ENCODE data around the gene RPS6KB1. TPM values are rescaled to one million over a fixed set of nuclear protein-coding genes. Genes with fewer than 3 reads are reported as not detected.

RPS6KB1 gene
- total and polyA plus RNA-seq, 9 of the 15 experiments (the other 6 are each of a cell fraction or from before 2014, with no cell fraction given) = 8.8 to 60.7 (median 35.1) TPM

GRCh38 chr17:59853168-59853918, 39.6 kb upstream of the RPS6KB1 start:
- no peaks in the 10 kb centered on the region for H3K27me3 ChIP-seq (ENCODE audit: control insufficient read depth in 2 of 2, insufficient read depth in 2 of 2, low read length in 2 of 2)
- intact Hi-C loops (cut with micrococcal nuclease) (no loop called here), in situ Hi-C loops (cut with MboI) (no loop called here)
- FAIRE-seq (peak; percentile 77), ATAC-seq (peak; percentile 93), DNase-seq (ENCODE audit: extremely low read depth in 1 of 4, low spot score in 3 of 4) (peak; percentile 53 to 70 (median 63))
- peak overlapping the region; percentile 66 for H2AFZ ChIP-seq (ENCODE audit: low read depth, low read length)
- BruUV-seq (replicated peaks) = no TSS peak
- no peaks in the 10 kb centered on the region for H3K9me3 ChIP-seq (replicated peaks; ENCODE audit: control insufficient read depth, insufficient read depth, low read depth, low read length)
- H4K20me1 ChIP-seq (replicated peaks; ENCODE audit: control insufficient read depth, insufficient read depth, low read length) = no peaks in the 10 kb centered on the region
- H3K4me3 ChIP-seq = no peak overlapping the region
- no peak overlapping the region for H3K9ac ChIP-seq (ENCODE audit: insufficient read depth in 1 of 2, low read depth in 2 of 2, low read length in 2 of 2)
- H3K4me1 ChIP-seq (replicated peaks in 1 of 2; ENCODE audit: control insufficient read depth in 2 of 2, insufficient read depth in 2 of 2, low read length in 2 of 2) = peaks cover 5 to 8% of the 10 kb centered on the region in 2 experiments; a peak in 4 of 5 replicates
- H3K36me3 ChIP-seq (ENCODE audit: control insufficient read depth, insufficient read depth, low read length) = no peaks in the 10 kb centered on the region
- no peak overlapping the region for H3K4me2 ChIP-seq (ENCODE audit: insufficient read depth, low read length)
- CTCF ChIA-PET (ENCODE audit: low intra/inter-chr PET ratio) = interaction anchor here (0.6 to 0.8 kb wide), 2 partner anchors 109 to 140 kb away, joined by 3 to 5 read pairs; no protein-coding TSS in a partner anchor
- H3K79me2 ChIP-seq (ENCODE audit: control insufficient read depth, insufficient read depth, low read length) = no peaks in the 10 kb centered on the region
- POLR2A ChIA-PET = interaction anchor here (0.7 to 0.9 kb wide), 3 partner anchors 10 to 154 kb away, joined by 3 read pairs; no protein-coding TSS in a partner anchor
- H3K9me1 ChIP-seq (ENCODE audit: control insufficient read depth, insufficient read depth, low read length) = no peaks in the 10 kb centered on the region
- peak overlapping the region; percentile 37; the same call in 2 of the 3 replicates for H3K27ac ChIP-seq (ENCODE audit: extremely low read depth, low read depth, low read length)
- 73% methylated on average over 13 of the region's 14 CpGs for WGBS (ENCODE audit: insufficient coverage, low coverage, missing lambda C conversion rate)
- 0 out of 2 replicates have a peak, but pooled peaks have one; percentile 18 for TF ChIP-seq ZNF316 (IDR thresholded peaks at IDR 0.05)
- TF ChIP-seq ZBTB11 (CRISPR knock-in tag; IDR thresholded peaks at IDR 0.05) = peak in 1 of 3 experiments; percentile 34; a peak in 1 of 6 replicates
- TF ChIP-seq, protein P1, sequence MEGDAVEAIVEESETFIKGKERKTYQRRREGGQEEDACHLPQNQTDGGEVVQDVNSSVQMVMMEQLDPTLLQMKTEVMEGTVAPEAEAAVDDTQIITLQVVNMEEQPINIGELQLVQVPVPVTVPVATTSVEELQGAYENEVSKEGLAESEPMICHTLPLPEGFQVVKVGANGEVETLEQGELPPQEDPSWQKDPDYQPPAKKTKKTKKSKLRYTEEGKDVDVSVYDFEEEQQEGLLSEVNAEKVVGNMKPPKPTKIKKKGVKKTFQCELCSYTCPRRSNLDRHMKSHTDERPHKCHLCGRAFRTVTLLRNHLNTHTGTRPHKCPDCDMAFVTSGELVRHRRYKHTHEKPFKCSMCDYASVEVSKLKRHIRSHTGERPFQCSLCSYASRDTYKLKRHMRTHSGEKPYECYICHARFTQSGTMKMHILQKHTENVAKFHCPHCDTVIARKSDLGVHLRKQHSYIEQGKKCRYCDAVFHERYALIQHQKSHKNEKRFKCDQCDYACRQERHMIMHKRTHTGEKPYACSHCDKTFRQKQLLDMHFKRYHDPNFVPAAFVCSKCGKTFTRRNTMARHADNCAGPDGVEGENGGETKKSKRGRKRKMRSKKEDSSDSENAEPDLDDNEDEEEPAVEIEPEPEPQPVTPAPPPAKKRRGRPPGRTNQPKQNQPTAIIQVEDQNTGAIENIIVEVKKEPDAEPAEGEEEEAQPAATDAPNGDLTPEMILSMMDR (IDR thresholded peaks at IDR 0.05 in 2 of 3, conservative IDR thresholded peaks at IDR 0.05 in 1 of 3; ENCODE audit: insufficient read depth in 2 of 3, low read depth in 1 of 3, low read length in 3 of 3) = peak; percentile 60 to 65 (median 63)
- TF ChIP-seq ZNF431 (CRISPR knock-in tag; IDR thresholded peaks at IDR 0.05) = no peak
- TF ChIP-seq BMI1 (IDR thresholded peaks at IDR 0.05; ENCODE audit: low read length) = no peak
- TF ChIP-seq ZNF511 (CRISPR knock-in tag; IDR thresholded peaks at IDR 0.05) = no peak
- no peak for TF ChIP-seq HNRNPK (IDR thresholded peaks at IDR 0.05; ENCODE audit: low read depth, low read length, poor library complexity, severe bottlenecking)
- TF ChIP-seq FOXM1 (IDR thresholded peaks at IDR 0.05; ENCODE audit: low read depth) = peak; percentile 68
- no peak for TF ChIP-seq FOXM1 (CRISPR knock-in tag; IDR thresholded peaks at IDR 0.05; ENCODE audit: low read depth)
- TF ChIP-seq ZSCAN32 (CRISPR knock-in tag; IDR thresholded peaks at IDR 0.05) = no peak
- TF ChIP-seq EP400 (IDR thresholded peaks at IDR 0.05) = peak; percentile 61
- no peak for TF ChIP-seq TCF7 (IDR thresholded peaks at IDR 0.05; ENCODE audit: borderline replicate concordance)
